Esophagus muscularis mucosa (tissue), 4 donors: ENCODE results near the gene ST8SIA5. TPM values are rescaled to one million over a fixed set of nuclear protein-coding genes. Genes with fewer than 3 reads are reported as not detected.

Experiments
- DNase-seq: peaks from one replicate; pipeline ENCODE4 v3.0.0-alpha.2; 2017; ENCODE audit errors: extremely low spot score
- H3K27ac ChIP-seq, 4 donors: fragments of 200-600 bp; sonication (generic); replicated peaks in 1 of 4; 1 replicate in 3 of 4; 2 replicates in 1 of 4; pipeline ENCODE4 v1.5.1; 2016 to 2019; ENCODE audit warnings: mild to moderate bottlenecking in 1 of 4
- H3K27me3 ChIP-seq, 4 donors: fragments of 200-600 bp; sonication (generic); one replicate each; pipeline versions ENCODE4 v1.5.1 to v1.6.0; 2016 to 2019
- H3K36me3 ChIP-seq, 4 donors: fragments of 200-600 bp; sonication (generic); one replicate each; pipeline ENCODE4 v1.5.1; 2016 to 2019
- H3K4me1 ChIP-seq, 4 donors: fragments of 200-600 bp; sonication (generic); one replicate each; pipeline ENCODE4 v1.5.1; 2016 to 2019
- H3K4me3 ChIP-seq, 4 donors: fragments of 200-600 bp; sonication (generic); 1 replicate in 2 of 4; 2 replicates in 2 of 4; pipeline ENCODE4 v1.5.1; 2016 to 2019; ENCODE audit warnings: mild to moderate bottlenecking in 4 of 4, moderate library complexity in 1 of 4
- H3K9me3 ChIP-seq, 4 donors: fragments of 200-600 bp; sonication (generic); 1 replicate in 3 of 4; 2 replicates in 1 of 4; pipeline ENCODE4 v1.5.1; 2016 to 2019
- EP300 ChIP-seq: sonication (generic); formaldehyde crosslinking; IDR thresholded peaks from one replicate; pipeline ENCODE4 v1.6.1; 2017; ENCODE audit warnings: antibody characterized with exemption
- POLR2A ChIP-seq: fragments of 450-650 bp; IDR thresholded peaks from one replicate; pipeline ENCODE4 v1.6.1; 2017; ENCODE audit warnings: antibody characterized with exemption, moderate library complexity, mild to moderate bottlenecking, low read depth
- POLR2AphosphoS5 ChIP-seq, 2 donors: sonication (generic); formaldehyde crosslinking; IDR thresholded peaks; one replicate each; pipeline ENCODE4 v1.6.1; 2017; ENCODE audit warnings: antibody characterized with exemption in 2 of 2
- WGBS: methylation state at CpG from one replicate; pipeline ENCODE4 v1.1.5; 2018; 5-methylcytosine and 5-hydroxymethylcytosine counted together
- intact Hi-C: fragments of 100-400 bp; cut with DNase I; formaldehyde crosslinking; loops from one replicate; pipeline ENCODE4 v1.15.1; 2023
- total RNA-seq, 4 donors: library from RNA; depleted of rRNA; stranded (reverse); fragments of >200 nt; gene quantifications; one replicate each; pipeline versions ENCODE4 v1.1.0 to v1.2.1, GENCODE V29; 2016
- TF ChIP-seq, protein P1 (sequence below), 3 experiments: fragments of 200-600 bp in 2 of 3; fragments of 450-650 bp in 1 of 3; sonication (generic) in 2 of 3; IDR thresholded peaks; one replicate each; pipeline ENCODE4 v1.5.1; 2017 to 2019; ENCODE audit warnings: antibody characterized with exemption in 3 of 3, mild to moderate bottlenecking in 2 of 3, moderate library complexity in 1 of 3

The ST8SIA5 gene
- total RNA-seq, 4 donors from 2014 or later: 0.06 to 0.26 TPM; not detected in 2

DNA sequence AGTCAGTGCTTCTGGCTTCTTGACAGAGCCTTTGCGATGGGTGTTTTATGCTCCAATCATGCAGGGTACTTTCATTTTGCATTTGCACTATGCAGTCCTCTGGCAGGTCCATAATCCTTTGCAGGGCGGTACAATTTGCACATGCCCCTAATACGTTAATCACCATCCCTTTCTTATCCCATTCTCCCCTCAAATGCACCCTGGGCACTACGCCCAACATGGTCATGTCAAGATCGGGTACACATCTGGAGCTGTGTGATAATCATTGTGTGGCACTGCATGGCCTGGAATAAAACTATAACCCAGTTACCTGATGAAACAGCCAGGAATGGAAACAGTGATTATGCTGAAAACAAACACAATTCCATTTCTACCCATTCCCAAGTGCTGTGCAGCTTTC is 127.5 kb downstream of the ST8SIA5 start:
- WGBS: 92% methylated on average over 5 of the region's 5 CpGs
- H3K4me3 ChIP-seq: no peak overlapping the region
- intact Hi-C loops: no loop called here
- no peak for TF ChIP-seq EP300
- TF ChIP-seq POLR2A: no peak
- TF ChIP-seq, protein P1, sequence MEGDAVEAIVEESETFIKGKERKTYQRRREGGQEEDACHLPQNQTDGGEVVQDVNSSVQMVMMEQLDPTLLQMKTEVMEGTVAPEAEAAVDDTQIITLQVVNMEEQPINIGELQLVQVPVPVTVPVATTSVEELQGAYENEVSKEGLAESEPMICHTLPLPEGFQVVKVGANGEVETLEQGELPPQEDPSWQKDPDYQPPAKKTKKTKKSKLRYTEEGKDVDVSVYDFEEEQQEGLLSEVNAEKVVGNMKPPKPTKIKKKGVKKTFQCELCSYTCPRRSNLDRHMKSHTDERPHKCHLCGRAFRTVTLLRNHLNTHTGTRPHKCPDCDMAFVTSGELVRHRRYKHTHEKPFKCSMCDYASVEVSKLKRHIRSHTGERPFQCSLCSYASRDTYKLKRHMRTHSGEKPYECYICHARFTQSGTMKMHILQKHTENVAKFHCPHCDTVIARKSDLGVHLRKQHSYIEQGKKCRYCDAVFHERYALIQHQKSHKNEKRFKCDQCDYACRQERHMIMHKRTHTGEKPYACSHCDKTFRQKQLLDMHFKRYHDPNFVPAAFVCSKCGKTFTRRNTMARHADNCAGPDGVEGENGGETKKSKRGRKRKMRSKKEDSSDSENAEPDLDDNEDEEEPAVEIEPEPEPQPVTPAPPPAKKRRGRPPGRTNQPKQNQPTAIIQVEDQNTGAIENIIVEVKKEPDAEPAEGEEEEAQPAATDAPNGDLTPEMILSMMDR (IDR thresholded peaks at IDR 0.05): no peak
- H3K27ac ChIP-seq: no peak overlapping the region
- DNase-seq: peak; percentile 85
- H3K27me3 ChIP-seq: peaks cover 0 to 8% (median 2%) of the 10 kb centered on the region in 4 donors
- peaks cover 0 to 6% (median 0%) of the 10 kb centered on the region in 4 donors for H3K9me3 ChIP-seq
- H3K4me1 ChIP-seq: peaks cover 0 to under 1% (median under 1%) of the 10 kb centered on the region in 4 donors
- H3K36me3 ChIP-seq: no peaks in the 10 kb centered on the region

DNA sequence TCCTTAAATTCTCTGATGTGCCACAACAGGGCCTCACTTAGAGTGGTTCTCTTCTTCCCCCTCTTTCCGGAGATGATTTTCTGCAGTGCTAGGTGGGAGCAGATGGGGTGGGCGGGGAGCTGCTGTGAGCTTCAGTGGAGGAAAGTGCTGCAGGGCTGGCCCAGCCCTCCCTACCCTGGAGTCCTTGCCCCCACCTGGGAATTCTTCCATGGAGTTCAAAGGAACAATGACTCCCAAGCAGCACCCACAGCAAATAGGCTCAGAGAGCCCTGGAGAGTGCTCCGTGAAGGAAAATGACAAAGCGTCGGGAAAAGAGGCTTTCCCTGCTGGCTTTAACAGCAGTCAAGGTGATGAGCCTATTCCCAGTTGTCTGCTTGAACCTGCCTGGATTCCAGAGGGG is 128.6 kb downstream of the ST8SIA5 start:
- TF ChIP-seq, protein P1 (IDR thresholded peaks at IDR 0.05): no peak
- TF ChIP-seq EP300: no peak
- no peak for TF ChIP-seq POLR2A
- TF ChIP-seq POLR2AphosphoS5 (IDR thresholded peaks at IDR 0.05): no peak
- Histone ChIP-seq H3K36me3 (no peaks in the 10 kb centered on the region), H3K27me3 (peaks cover 0 to 11% (median 2%) of the 10 kb centered on the region in 4 donors), H3K9me3 (peaks cover 0 to 5% (median 0%) of the 10 kb centered on the region in 4 donors), H3K4me1 (peaks cover 4 to 12% (median 11%) of the 10 kb centered on the region in 4 donors), H3K27ac (no peak overlapping the region), H3K4me3 (no peak overlapping the region)
- peak; percentile 78 for DNase-seq
- intact Hi-C loops: no loop called here
- 77% methylated on average over 5 of the region's 5 CpGs for WGBS

DNA sequence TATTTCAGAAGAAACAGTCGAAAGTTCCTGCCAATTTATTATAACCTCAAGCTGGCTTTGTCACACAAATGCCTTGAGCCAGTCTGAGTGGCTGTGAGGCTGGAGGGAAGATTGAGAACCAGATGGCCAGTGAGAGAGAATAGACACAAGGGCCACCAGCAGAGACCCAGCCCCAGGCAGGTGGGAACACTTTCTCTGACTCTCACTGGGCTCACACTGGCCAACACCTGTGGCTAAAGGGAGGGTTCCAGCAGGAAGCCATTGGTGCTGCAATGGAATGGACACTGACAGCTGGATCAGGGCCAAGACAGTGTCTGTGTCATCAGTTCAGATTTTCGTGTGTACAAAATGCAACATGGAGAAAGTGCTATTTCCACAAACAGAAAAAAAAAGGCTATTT is 129.7 kb downstream of the ST8SIA5 start:
- Histone ChIP-seq H3K4me3 (no peak overlapping the region), H3K4me1 (peaks cover 4 to 13% (median 12%) of the 10 kb centered on the region in 4 donors), H3K27ac (no peak overlapping the region), H3K9me3 (no peaks in the 10 kb centered on the region), H3K27me3 (peaks cover 0 to 11% (median 2%) of the 10 kb centered on the region in 4 donors), H3K36me3 (no peaks in the 10 kb centered on the region)
- WGBS: 63% methylated on average over 2 of the region's 2 CpGs
- intact Hi-C loops: no loop called here
- TF ChIP-seq POLR2A (no peak), EP300 (no peak), POLR2AphosphoS5 (IDR thresholded peaks at IDR 0.05) (no peak)
- TF ChIP-seq, protein P1 (IDR thresholded peaks at IDR 0.05): no peak
- DNase-seq: peak; percentile 45

DNA sequence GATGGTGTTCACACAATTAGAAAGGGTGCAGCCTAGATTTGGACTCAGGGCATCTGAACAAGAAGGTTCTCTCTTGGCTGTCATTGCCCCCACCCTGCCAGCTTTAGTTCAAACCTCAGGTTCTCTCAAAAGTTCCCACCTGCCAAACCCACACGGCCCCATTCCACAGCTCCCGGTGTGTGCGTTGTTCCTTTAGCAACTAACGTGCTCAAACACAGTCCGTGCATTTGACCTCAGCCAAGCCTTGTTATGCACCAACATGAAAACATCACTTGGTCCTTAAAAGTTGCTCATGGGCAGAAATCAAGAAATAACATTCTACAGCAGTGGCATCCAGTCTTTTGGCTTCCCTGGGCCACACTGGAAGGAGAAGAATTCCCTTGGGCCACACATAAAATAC is 131.8 kb downstream of the ST8SIA5 start:
- H3K4me1 ChIP-seq: peaks cover 4 to 13% (median 12%) of the 10 kb centered on the region in 4 donors
- H3K36me3 ChIP-seq: no peaks in the 10 kb centered on the region
- no peak overlapping the region for H3K27ac ChIP-seq
- WGBS: 88% methylated on average over 5 of the region's 5 CpGs
- no peaks in the 10 kb centered on the region for H3K9me3 ChIP-seq
- TF ChIP-seq POLR2A: no peak
- no peak for TF ChIP-seq POLR2AphosphoS5 (IDR thresholded peaks at IDR 0.05)
- no peak for TF ChIP-seq EP300
- TF ChIP-seq, protein P1 (IDR thresholded peaks at IDR 0.05): no peak
- no peak overlapping the region for H3K4me3 ChIP-seq
- intact Hi-C loops: no loop called here
- H3K27me3 ChIP-seq: peaks cover 0 to 11% (median 2%) of the 10 kb centered on the region in 4 donors
- peak; percentile 70 for DNase-seq

DNA sequence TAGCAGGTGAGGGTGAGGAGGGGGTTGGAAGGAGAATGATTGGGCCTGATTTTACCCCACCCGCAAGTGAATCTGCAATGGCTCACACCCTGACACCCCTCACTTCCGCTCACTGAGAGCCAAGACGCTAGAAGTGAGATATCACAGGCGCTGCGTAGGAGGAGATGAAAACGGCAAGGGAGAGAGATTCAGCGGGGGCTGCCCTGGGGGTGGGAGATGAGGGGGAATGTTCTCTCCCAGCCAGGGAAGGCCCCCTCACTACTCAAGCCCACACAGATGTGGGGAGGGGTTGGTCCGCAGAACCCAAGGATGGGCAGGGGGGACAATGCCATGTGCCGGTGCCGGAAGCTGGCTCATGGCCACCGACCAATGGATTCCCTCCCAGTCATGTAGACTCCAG is 132.7 kb downstream of the ST8SIA5 start:
- no peak overlapping the region for H3K27ac ChIP-seq
- peak; percentile 66 for DNase-seq
- peaks cover 4 to 13% (median 12%) of the 10 kb centered on the region in 4 donors for H3K4me1 ChIP-seq
- TF ChIP-seq POLR2A: no peak
- TF ChIP-seq POLR2AphosphoS5 (IDR thresholded peaks at IDR 0.05): no peak
- TF ChIP-seq EP300: no peak
- TF ChIP-seq, protein P1 (IDR thresholded peaks at IDR 0.05): no peak
- intact Hi-C loops: no loop called here
- 50% methylated on average over 11 of the region's 11 CpGs for WGBS
- no peaks in the 10 kb centered on the region for H3K36me3 ChIP-seq
- H3K9me3 ChIP-seq: no peaks in the 10 kb centered on the region
- no peak overlapping the region for H3K4me3 ChIP-seq
- peaks cover 0 to 11% (median 2%) of the 10 kb centered on the region in 4 donors for H3K27me3 ChIP-seq
